Testis (tissue), 3 donors: ENCODE measurements around the gene MPPED1. TPM values are rescaled to one million over a fixed set of nuclear protein-coding genes. Genes with fewer than 3 reads are reported as not detected.

Source experiments
- DNase-seq: peaks from one replicate; pipeline ENCODE4 v3.0.0-alpha.2; 2019
- H3K27ac ChIP-seq, 2 donors: fragments of 200-600 bp; sonication (generic); one replicate each; pipeline ENCODE4 v1.5.1; 2019
- H3K27me3 ChIP-seq: fragments of 200-600 bp; sonication (generic); one replicate; pipeline ENCODE4 v1.5.1; 2019
- H3K36me3 ChIP-seq: fragments of 200-600 bp; sonication (generic); one replicate; pipeline ENCODE4 v1.5.1; 2017; ENCODE audit warnings: low read depth; ENCODE audit errors: missing control alignments
- H3K4me1 ChIP-seq: fragments of 200-600 bp; sonication (generic); one replicate; pipeline ENCODE4 v1.5.1; 2019
- H3K4me3 ChIP-seq, 2 donors: fragments of 200-600 bp; sonication (generic); one replicate each; pipeline ENCODE4 v1.5.1; 2017 to 2019
- H3K9me3 ChIP-seq: fragments of 200-600 bp; sonication (generic); one replicate; pipeline ENCODE4 v1.5.1; 2017
- POLR2A ChIP-seq: fragments of 450-650 bp; IDR thresholded peaks from one replicate; pipeline ENCODE4 v1.6.1; 2017; ENCODE audit warnings: antibody characterized with exemption, mild to moderate bottlenecking, moderate library complexity
- WGBS, 2 donors: methylation state at CpG; one replicate each; pipeline ENCODE4 v1.1.5; 2018; 5-methylcytosine and 5-hydroxymethylcytosine counted together
- intact Hi-C: fragments of 100-400 bp; cut with DNase I; formaldehyde crosslinking; loops from one replicate; pipeline ENCODE4 v1.15.1; 2023; ENCODE audit warnings: low total_unique reads
- polyA plus RNA-seq: library from polyadenylated mRNA; stranded (reverse); fragments of 350-450 nt; fragmentation: Illumina TruSeq; extraction: RNeasy Lipid Tissue Mini Kit (QIAGEN cat#74804); gene quantifications from one replicate; pipeline ENCODE4 v1.2.3, GENCODE V29; 2014; ENCODE audit warnings: low read depth, low replicate concordance; ENCODE audit not compliant: insufficient read depth
- total RNA-seq, 2 donors: library from RNA; depleted of rRNA; stranded (reverse); fragments of >200 nt; gene quantifications; one replicate each; pipeline ENCODE4 v1.2.3, GENCODE V29; 2016
- TF ChIP-seq, protein P1 (sequence below), 3 experiments: fragments of 450-650 bp in 2 of 3; fragments of 200-600 bp in 1 of 3; sonication (generic) in 1 of 3; IDR thresholded peaks; one replicate each; pipeline ENCODE4 v1.5.1; 2016 to 2019; ENCODE audit warnings: antibody characterized with exemption in 3 of 3, mild to moderate bottlenecking in 2 of 3, moderate library complexity in 1 of 3

MPPED1 gene
- total and polyA plus RNA-seq, 3 donors from 2014 or later = 1.3 to 5.9 (median 4.1) TPM

DNA sequence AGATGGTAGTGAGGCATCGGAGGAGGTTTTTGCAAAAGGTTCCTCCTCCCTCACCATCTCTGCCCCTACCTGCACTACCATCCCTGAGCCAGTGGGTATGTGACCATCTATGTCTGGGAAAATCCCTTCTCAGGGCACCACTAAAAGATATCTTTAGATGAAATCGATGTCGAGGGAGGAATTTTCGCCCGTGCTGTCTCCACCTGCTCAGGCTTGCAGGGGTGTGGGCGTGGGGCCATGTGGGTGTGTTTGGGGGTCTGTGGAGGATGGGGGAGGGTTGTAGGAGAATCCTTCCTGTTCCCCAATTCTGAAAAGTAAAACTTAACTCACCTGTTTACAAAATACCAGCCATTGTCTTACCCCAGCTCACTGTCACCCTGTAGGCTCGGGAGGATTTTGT, 12.4 kb downstream of the MPPED1 start:
- Histone ChIP-seq H3K27ac (no peak overlapping the region), H3K4me1 (peaks cover 3% of the 10 kb centered on the region), H3K9me3 (no peaks in the 10 kb centered on the region), H3K4me3 (no peak overlapping the region), H3K27me3 (no peaks in the 10 kb centered on the region), H3K36me3 (no peaks in the 10 kb centered on the region)
- no peak for TF ChIP-seq POLR2A
- TF ChIP-seq, protein P1, sequence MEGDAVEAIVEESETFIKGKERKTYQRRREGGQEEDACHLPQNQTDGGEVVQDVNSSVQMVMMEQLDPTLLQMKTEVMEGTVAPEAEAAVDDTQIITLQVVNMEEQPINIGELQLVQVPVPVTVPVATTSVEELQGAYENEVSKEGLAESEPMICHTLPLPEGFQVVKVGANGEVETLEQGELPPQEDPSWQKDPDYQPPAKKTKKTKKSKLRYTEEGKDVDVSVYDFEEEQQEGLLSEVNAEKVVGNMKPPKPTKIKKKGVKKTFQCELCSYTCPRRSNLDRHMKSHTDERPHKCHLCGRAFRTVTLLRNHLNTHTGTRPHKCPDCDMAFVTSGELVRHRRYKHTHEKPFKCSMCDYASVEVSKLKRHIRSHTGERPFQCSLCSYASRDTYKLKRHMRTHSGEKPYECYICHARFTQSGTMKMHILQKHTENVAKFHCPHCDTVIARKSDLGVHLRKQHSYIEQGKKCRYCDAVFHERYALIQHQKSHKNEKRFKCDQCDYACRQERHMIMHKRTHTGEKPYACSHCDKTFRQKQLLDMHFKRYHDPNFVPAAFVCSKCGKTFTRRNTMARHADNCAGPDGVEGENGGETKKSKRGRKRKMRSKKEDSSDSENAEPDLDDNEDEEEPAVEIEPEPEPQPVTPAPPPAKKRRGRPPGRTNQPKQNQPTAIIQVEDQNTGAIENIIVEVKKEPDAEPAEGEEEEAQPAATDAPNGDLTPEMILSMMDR (IDR thresholded peaks at IDR 0.05) = no peak
- no peak for DNase-seq
- intact Hi-C loops = no loop called here
- 86 to 90% methylated on average over 7 of the region's 7 CpGs for WGBS, 2 donors

DNA sequence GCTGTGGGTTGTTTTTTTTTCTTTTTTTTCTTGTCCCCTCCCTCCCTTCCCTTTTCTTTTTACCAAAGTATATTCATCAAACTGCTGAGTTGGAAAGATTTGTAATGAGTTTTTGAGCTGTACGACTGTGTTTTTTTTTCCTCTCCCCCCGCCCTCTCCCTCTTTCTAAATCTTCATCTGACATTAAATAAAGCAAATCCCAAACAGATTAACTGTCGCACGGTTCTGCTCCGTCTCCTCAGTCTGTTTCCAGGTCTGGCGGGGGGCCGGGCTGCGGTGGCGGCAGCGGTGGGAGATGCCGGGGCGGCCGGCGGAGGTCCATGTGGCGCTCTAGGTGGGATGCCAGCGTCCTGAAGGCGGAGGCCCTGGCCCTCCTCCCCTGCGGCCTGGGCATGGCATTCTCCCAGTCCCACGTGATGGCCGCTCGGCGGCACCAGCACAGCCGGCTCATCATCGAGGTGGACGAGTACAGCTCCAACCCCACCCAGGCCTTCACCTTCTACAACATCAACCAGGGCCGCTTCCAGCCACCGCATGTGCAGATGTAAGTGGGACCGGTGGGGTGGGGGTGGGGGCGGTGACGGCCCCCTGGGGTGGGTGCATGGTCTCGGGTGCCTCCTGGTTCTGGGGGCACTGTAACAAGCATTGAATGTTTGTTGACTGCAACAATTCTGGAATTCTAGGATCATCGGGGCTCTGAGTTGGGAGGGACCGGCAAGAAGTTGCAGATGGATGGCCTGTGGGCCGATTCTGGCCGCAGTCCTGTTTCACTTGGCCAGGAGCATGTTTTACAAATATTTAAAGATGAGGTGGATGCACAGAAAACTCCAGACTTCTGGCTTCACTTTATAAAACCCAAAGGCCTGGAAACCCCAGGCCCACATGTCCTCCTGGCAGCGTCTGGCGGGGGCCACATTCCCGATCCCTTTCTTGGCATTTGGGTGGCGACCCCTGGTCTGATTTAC, 13.1 kb downstream of the MPPED1 start:
- Histone ChIP-seq H3K27ac (no peak overlapping the region), H3K27me3 (no peaks in the 10 kb centered on the region), H3K9me3 (no peaks in the 10 kb centered on the region), H3K36me3 (no peaks in the 10 kb centered on the region), H3K4me1 (peaks cover under 1% of the 10 kb centered on the region), H3K4me3 (no peak overlapping the region)
- WGBS, 2 donors = 79 to 80% methylated on average over 35 to 39 of the region's 39 CpGs
- intact Hi-C loops = no loop called here
- no peak for TF ChIP-seq POLR2A
- TF ChIP-seq, protein P1 (IDR thresholded peaks at IDR 0.05) = no peak
- DNase-seq = no peak

DNA sequence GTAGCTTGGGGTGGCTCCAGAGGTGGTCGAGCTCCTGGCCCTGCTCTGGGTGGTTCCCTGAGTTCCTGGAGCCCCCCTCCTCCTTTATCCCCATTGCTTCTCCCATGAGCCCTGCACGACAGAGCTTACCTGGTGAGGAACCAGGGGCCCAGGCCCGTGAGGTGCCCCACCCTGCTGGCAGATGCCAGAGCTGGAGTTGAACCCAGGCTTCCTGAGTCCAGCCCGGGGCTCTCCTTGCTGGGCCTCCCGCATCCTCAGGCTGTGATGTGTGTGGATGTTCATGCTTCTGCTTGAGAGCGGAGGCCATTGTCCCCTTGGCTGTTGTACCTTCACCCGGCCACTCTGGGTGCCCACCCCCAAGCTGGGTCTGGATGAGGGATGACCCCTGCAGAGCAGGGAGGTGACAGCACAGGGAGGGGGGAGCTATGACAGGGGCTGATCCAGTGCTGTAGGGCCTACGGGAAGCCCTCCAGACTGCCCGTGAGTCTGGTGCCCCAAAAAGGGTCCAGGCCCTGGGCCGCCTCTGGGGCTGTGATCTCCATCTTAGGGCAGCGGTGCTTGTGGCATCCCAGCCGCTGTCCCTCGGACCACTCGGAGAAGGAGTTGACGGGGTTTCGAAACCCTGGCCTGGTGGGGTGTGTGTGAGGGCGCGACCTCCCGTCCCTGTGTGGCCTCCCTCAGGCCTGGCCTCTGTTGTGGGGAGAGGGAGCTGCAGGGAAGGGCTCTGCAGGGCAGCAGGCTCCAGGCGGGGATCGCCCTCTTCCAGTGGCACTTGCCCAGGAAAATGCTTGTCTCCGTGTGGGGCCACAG, 14.4 kb downstream of the MPPED1 start:
- intact Hi-C loops = no loop called here
- Histone ChIP-seq H3K9me3 (no peaks in the 10 kb centered on the region), H3K27ac (no peak overlapping the region), H3K36me3 (no peaks in the 10 kb centered on the region), H3K27me3 (no peaks in the 10 kb centered on the region), H3K4me3 (no peak overlapping the region), H3K4me1 (no peaks in the 10 kb centered on the region)
- WGBS, 2 donors = 88 to 91% methylated on average over 14 to 21 of the region's 22 CpGs
- DNase-seq = no peak
- TF ChIP-seq, protein P1 (IDR thresholded peaks at IDR 0.05) = no peak
- no peak for TF ChIP-seq POLR2A

DNA sequence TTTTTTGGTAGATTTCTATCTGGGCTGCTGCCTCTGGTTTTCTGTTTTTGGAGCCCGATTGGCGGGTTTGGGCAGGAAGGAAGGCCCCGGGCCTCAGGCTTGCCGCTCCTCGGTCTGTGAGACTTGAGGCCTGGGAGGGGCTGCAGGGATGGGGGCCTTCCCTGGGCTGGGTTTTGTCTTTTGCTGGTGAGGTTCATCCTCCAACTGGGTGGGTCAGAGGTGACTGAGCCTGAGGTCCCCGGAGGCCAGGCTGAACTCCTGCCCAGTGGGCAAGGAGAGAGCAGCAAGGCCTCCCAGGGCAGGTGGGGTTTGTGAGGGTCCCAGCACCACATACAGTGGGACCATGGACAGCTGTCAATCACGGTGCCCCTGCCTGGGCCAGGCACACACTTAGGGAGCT, 15.0 kb downstream of the MPPED1 start:
- no peak overlapping the region for H3K27ac ChIP-seq
- no peaks in the 10 kb centered on the region for H3K27me3 ChIP-seq
- intact Hi-C loops = no loop called here
- no peak for DNase-seq
- H3K4me1 ChIP-seq = no peaks in the 10 kb centered on the region
- 84 to 91% methylated on average over 6 to 7 of the region's 7 CpGs for WGBS, 2 donors
- no peak overlapping the region for H3K4me3 ChIP-seq
- H3K36me3 ChIP-seq = no peaks in the 10 kb centered on the region
- TF ChIP-seq POLR2A = no peak
- TF ChIP-seq, protein P1 (IDR thresholded peaks at IDR 0.05) = no peak
- no peaks in the 10 kb centered on the region for H3K9me3 ChIP-seq
